Rectal smooth muscle tissue (tissue), 1 donor: Measurements from ENCODE around the gene RAD18.

Source experiments
- H3K27ac ChIP-seq: one replicate; pipeline ENCODE4 v1.7.0; 2013; ENCODE audit warnings: low read depth, low read length, inconsistent platforms
- H3K27me3 ChIP-seq: one replicate; pipeline ENCODE4 v1.7.0; 2013; ENCODE audit warnings: low read length; ENCODE audit not compliant: control insufficient read depth, insufficient read depth
- H3K36me3 ChIP-seq: one replicate; pipeline ENCODE4 v1.7.0; 2013; ENCODE audit warnings: low read length; ENCODE audit not compliant: control insufficient read depth, insufficient read depth
- H3K4me1 ChIP-seq: one replicate; pipeline ENCODE4 v1.7.0; 2013; ENCODE audit warnings: low read length; ENCODE audit not compliant: control insufficient read depth, insufficient read depth
- H3K4me3 ChIP-seq: one replicate; pipeline ENCODE4 v1.7.0; 2013; ENCODE audit warnings: low read length
- H3K9ac ChIP-seq: one replicate; pipeline ENCODE4 v1.7.0; 2013; ENCODE audit warnings: low read length

The RAD18 gene

GRCh38 chr3:8882642-8883041 lies 80.6 kb downstream of the RAD18 start:
- Histone ChIP-seq H3K4me1 (no peaks in the 10 kb centered on the region), H3K27ac (no peak overlapping the region), H3K4me3 (no peak overlapping the region), H3K9ac (no peak overlapping the region), H3K27me3 (no peaks in the 10 kb centered on the region), H3K36me3 (no peaks in the 10 kb centered on the region)

GRCh38 chr3:8882171-8882593 lies 81.1 kb downstream of the RAD18 start:
- Histone ChIP-seq H3K36me3 (no peaks in the 10 kb centered on the region), H3K27ac (no peak overlapping the region), H3K4me3 (no peak overlapping the region), H3K27me3 (no peaks in the 10 kb centered on the region), H3K9ac (no peak overlapping the region), H3K4me1 (no peaks in the 10 kb centered on the region)

GRCh38 chr3:8879347-8879944 lies 83.8 kb downstream of the RAD18 start:
- no peak overlapping the region for H3K4me3 ChIP-seq
- H3K36me3 ChIP-seq = no peaks in the 10 kb centered on the region

GRCh38 chr3:8875836-8876235 lies 87.4 kb downstream of the RAD18 start:
- no peak overlapping the region for H3K4me3 ChIP-seq
- H3K27me3 ChIP-seq = no peaks in the 10 kb centered on the region
- no peak overlapping the region for H3K27ac ChIP-seq

More at GRCh38 chr3:8879347-8879944, 83.8 kb downstream of the RAD18 start:
- Histone ChIP-seq H3K4me1 (no peaks in the 10 kb centered on the region), H3K27ac (no peak overlapping the region), H3K9ac (no peak overlapping the region), H3K27me3 (no peaks in the 10 kb centered on the region)

GRCh38 chr3:8873740-8874139 lies 89.5 kb downstream of the RAD18 start:
- Histone ChIP-seq H3K9ac (no peak overlapping the region), H3K4me1 (no peaks in the 10 kb centered on the region), H3K36me3 (no peaks in the 10 kb centered on the region), H3K4me3 (no peak overlapping the region), H3K27me3 (no peaks in the 10 kb centered on the region), H3K27ac (no peak overlapping the region)

More at GRCh38 chr3:8875836-8876235, 87.4 kb downstream of the RAD18 start:
- Histone ChIP-seq H3K9ac (no peak overlapping the region), H3K36me3 (no peaks in the 10 kb centered on the region), H3K4me1 (no peaks in the 10 kb centered on the region)

- no peaks in the 10 kb centered on the region for H3K4me1 ChIP-seq
- H3K27ac ChIP-seq = no peak overlapping the region
- H3K36me3 ChIP-seq = no peaks in the 10 kb centered on the region
- no peak overlapping the region for H3K4me3 ChIP-seq
- H3K27me3 ChIP-seq = no peaks in the 10 kb centered on the region
- no peak overlapping the region for H3K9ac ChIP-seq
Measured at GRCh38 chr3:8872261-8872660, 91.0 kb downstream of the RAD18 start.

- Histone ChIP-seq H3K27ac (no peak overlapping the region), H3K9ac (no peak overlapping the region)
Measured at GRCh38 chr3:8871306-8871705, 92.0 kb downstream of the RAD18 start.

GRCh38 chr3:8870134-8870533 lies 93.1 kb downstream of the RAD18 start:
- Histone ChIP-seq H3K4me1 (no peaks in the 10 kb centered on the region), H3K36me3 (no peaks in the 10 kb centered on the region)

More at GRCh38 chr3:8871306-8871705, 92.0 kb downstream of the RAD18 start:
- no peaks in the 10 kb centered on the region for H3K27me3 ChIP-seq
- H3K4me3 ChIP-seq = no peak overlapping the region
- no peaks in the 10 kb centered on the region for H3K4me1 ChIP-seq
- H3K36me3 ChIP-seq = no peaks in the 10 kb centered on the region

GRCh38 chr3:8869613-8870012 lies 93.7 kb downstream of the RAD18 start:
- H3K4me3 ChIP-seq = no peak overlapping the region
- no peak overlapping the region for H3K9ac ChIP-seq
- H3K36me3 ChIP-seq = no peaks in the 10 kb centered on the region
- H3K4me1 ChIP-seq = no peaks in the 10 kb centered on the region
- H3K27me3 ChIP-seq = no peaks in the 10 kb centered on the region
- H3K27ac ChIP-seq = no peak overlapping the region

More at GRCh38 chr3:8870134-8870533, 93.1 kb downstream of the RAD18 start:
- Histone ChIP-seq H3K27ac (no peak overlapping the region), H3K9ac (no peak overlapping the region), H3K4me3 (no peak overlapping the region), H3K27me3 (no peaks in the 10 kb centered on the region)

GRCh38 chr3:8868996-8869395 lies 94.3 kb downstream of the RAD18 start:
- no peaks in the 10 kb centered on the region for H3K36me3 ChIP-seq
- no peak overlapping the region for H3K27ac ChIP-seq
- H3K4me1 ChIP-seq = no peaks in the 10 kb centered on the region
- H3K9ac ChIP-seq = no peak overlapping the region
- H3K4me3 ChIP-seq = no peak overlapping the region
- no peaks in the 10 kb centered on the region for H3K27me3 ChIP-seq

- H3K27me3 ChIP-seq = no peaks in the 10 kb centered on the region
- H3K36me3 ChIP-seq = no peaks in the 10 kb centered on the region
- H3K9ac ChIP-seq = no peak overlapping the region
- H3K4me3 ChIP-seq = no peak overlapping the region
- H3K4me1 ChIP-seq = no peaks in the 10 kb centered on the region
- no peak overlapping the region for H3K27ac ChIP-seq
Measured at GRCh38 chr3:8867646-8868045, 95.6 kb downstream of the RAD18 start.

- Histone ChIP-seq H3K4me3 (no peak overlapping the region), H3K9ac (no peak overlapping the region), H3K27me3 (no peaks in the 10 kb centered on the region), H3K27ac (no peak overlapping the region), H3K4me1 (no peaks in the 10 kb centered on the region), H3K36me3 (no peaks in the 10 kb centered on the region)
Measured at GRCh38 chr3:8865697-8866096, 97.6 kb downstream of the RAD18 start.
